ENCODE results near the gene PNMA8B. TPM values are rescaled to one million over a fixed set of nuclear protein-coding genes. Genes with fewer than 3 reads are reported as not detected.

PNMA8B gene
- polyA plus RNA-seq, 1 donor from 2014 or later, result 10.1 TPM

GRCh38 chr19:46469541-46470185, 26.0 kb downstream of the PNMA8B start:
- H3K4me3 ChIP-seq (ENCODE audit: low read length), result peak overlapping the region; percentile 98
- H3K27ac ChIP-seq (ENCODE audit: low read length), result no peak overlapping the region
- H3K9me2 ChIP-seq (ENCODE audit: insufficient read depth, low read length), result no peaks in the 10 kb centered on the region

GRCh38 chr19:46466536-46467196, 29.0 kb downstream of the PNMA8B start:
- Histone ChIP-seq H3K4me3 (ENCODE audit: low read length) (no peak overlapping the region), H3K9me3 (ENCODE audit: low read length) (no peaks in the 10 kb centered on the region), H3K36me3 (ENCODE audit: insufficient read depth, low read length) (no peaks in the 10 kb centered on the region), H3K4me2 (ENCODE audit: low read length) (no peak overlapping the region), H3K27me3 (ENCODE audit: insufficient read depth, low read depth, low read length) (no peaks in the 10 kb centered on the region), H2AFZ (ENCODE audit: low read depth, low read length) (no peak overlapping the region), H4K20me1 (ENCODE audit: insufficient read depth) (no peaks in the 10 kb centered on the region), H3K27ac (ENCODE audit: low read length) (no peak overlapping the region), H3K9ac (ENCODE audit: low read length) (no peak overlapping the region), H3F3A (ENCODE audit: insufficient read depth, low read length, poor library complexity, severe bottlenecking) (no peaks in the 10 kb centered on the region), H3K9me2 (ENCODE audit: insufficient read depth, low read length) (no peaks in the 10 kb centered on the region), H3K79me2 (replicated peaks; ENCODE audit: insufficient read depth, low read length) (peaks cover 18% of the 10 kb centered on the region)
- TF ChIP-seq SMC3 (conservative IDR thresholded peaks at IDR 0.05; ENCODE audit: poor library complexity) (no peak), EZH2 (IDR thresholded peaks at IDR 0.05; ENCODE audit: borderline replicate concordance, insufficient read depth, low read length, poor library complexity, severe bottlenecking) (no peak), RAD21 (conservative IDR thresholded peaks at IDR 0.05) (no peak), EP300 (conservative IDR thresholded peaks at IDR 0.05; ENCODE audit: poor library complexity, severe bottlenecking) (no peak), TAF1 (IDR thresholded peaks at IDR 0.05; ENCODE audit: low read depth) (no peak), REST (IDR thresholded peaks at IDR 0.05; ENCODE audit: borderline replicate concordance) (no peak), POLR2AphosphoS5 (IDR thresholded peaks at IDR 0.05) (no peak), CTCF (IDR thresholded peaks at IDR 0.05; ENCODE audit: poor library complexity, severe bottlenecking) (no peak), MXI1 (conservative IDR thresholded peaks at IDR 0.05; ENCODE audit: poor library complexity, severe bottlenecking) (no peak)

More at GRCh38 chr19:46469541-46470185, 26.0 kb downstream of the PNMA8B start:
- Histone ChIP-seq H3K9me3 (ENCODE audit: low read length) (no peaks in the 10 kb centered on the region), H3K27me3 (ENCODE audit: insufficient read depth, low read depth, low read length) (no peaks in the 10 kb centered on the region), H3K9ac (ENCODE audit: low read length) (no peak overlapping the region), H4K20me1 (ENCODE audit: insufficient read depth) (no peaks in the 10 kb centered on the region), H3K79me2 (replicated peaks; ENCODE audit: insufficient read depth, low read length) (peaks cover 18% of the 10 kb centered on the region), H3K4me2 (ENCODE audit: low read length) (no peak overlapping the region), H3K36me3 (ENCODE audit: insufficient read depth, low read length) (no peaks in the 10 kb centered on the region), H2AFZ (ENCODE audit: low read depth, low read length) (no peak overlapping the region), H3F3A (ENCODE audit: insufficient read depth, low read length, poor library complexity, severe bottlenecking) (no peaks in the 10 kb centered on the region)
- TF ChIP-seq POLR2AphosphoS5 (IDR thresholded peaks at IDR 0.05) (no peak), RAD21 (conservative IDR thresholded peaks at IDR 0.05) (no peak), EZH2 (IDR thresholded peaks at IDR 0.05; ENCODE audit: borderline replicate concordance, insufficient read depth, low read length, poor library complexity, severe bottlenecking) (no peak), CTCF (IDR thresholded peaks at IDR 0.05; ENCODE audit: poor library complexity, severe bottlenecking) (no peak)

All from neural cell (in vitro differentiated cells).